GM12878 (cell line): Measurements from ENCODE around the gene DICER1. TPM values are rescaled to one million over a fixed set of nuclear protein-coding genes. Genes with fewer than 3 reads are reported as not detected.

ENCODE experiments used
- ATAC-seq: fragments of 200-7000 bp; cut with Tn5 transposase; 3 replicates; pipeline ENCODE4 v1.9.1; 2020; ENCODE audit warnings: mild to moderate bottlenecking, moderate library complexity
- BruUV-seq: library from RNA; stranded (reverse); fragments of 400-500 nt; replicated peaks from 2 replicates; lab custom pipeline; 2021; lab: Mats Ljungman, UMichigan
- CTCF ChIA-PET: fragments of 300-600 bp; sonication (Branson Sonifier 250); formaldehyde crosslinking; extraction: SDS; loops from one replicate; lab custom pipeline; 2021; ENCODE audit warnings: inconsistent platforms; lab: Yijun Ruan, JAX
- POLR2A ChIA-PET: fragments of 350-600 bp; formaldehyde crosslinking; extraction: SDS; loops from one replicate; lab custom pipeline; 2021; ENCODE audit warnings: inconsistent platforms; lab: Charles Lee
- RAD21 ChIA-PET: fragments of 300-600 bp; sonication (Branson Sonifier 250); formaldehyde crosslinking; loops from one replicate; lab custom pipeline; 2023; ENCODE audit warnings: antibody characterized with exemption; ENCODE audit not compliant: unreplicated experiment; lab: Charles Lee
- SMC1A ChIA-PET: fragments of 300-600 bp; sonication (Branson Sonifier 250); formaldehyde crosslinking; loops from one replicate; lab custom pipeline; 2023; ENCODE audit not compliant: unreplicated experiment, uncharacterized antibody; lab: Charles Lee
- DNase-seq: peaks from one replicate; pipeline ENCODE4 v3.0.0-alpha.2; 2011; ENCODE audit warnings: low read depth, low spot score
- FAIRE-seq: peaks from 3 replicates; lab custom pipeline; 2011; peaks lifted over from hg19 to GRCh38; lab: Jason Lieb, UNC
- H2AFZ ChIP-seq: 2 replicates; pipeline ENCODE4 v1.6.0; 2011; ENCODE audit warnings: low read depth, low read length, control low read depth; ENCODE audit not compliant: control insufficient read depth
- H3K27ac ChIP-seq: 2 replicates; pipeline ENCODE4 v1.5.1; 2011; ENCODE audit warnings: control low read depth; ENCODE audit not compliant: control insufficient read depth, insufficient read depth
- H3K27me3 ChIP-seq, 2 experiments: replicated peaks in 1 of 2; 2 replicates each; pipeline versions ENCODE4 v1.6.0 to v1.6.1; 2011; ENCODE audit warnings: low read length in 1 of 2; ENCODE audit not compliant: control insufficient read depth in 2 of 2, insufficient read depth in 2 of 2
- H3K36me3 ChIP-seq, 2 experiments: 2 replicates each; pipeline ENCODE4 v1.5.1; 2011; ENCODE audit warnings: low read length in 1 of 2; ENCODE audit not compliant: control insufficient read depth in 2 of 2, insufficient read depth in 2 of 2
- H3K4me1 ChIP-seq: 2 replicates; pipeline ENCODE4 v1.6.1; 2011; ENCODE audit warnings: mild to moderate bottlenecking, low read length, moderate library complexity, mixed read lengths; ENCODE audit not compliant: control insufficient read depth, insufficient read depth
- H3K4me2 ChIP-seq: 2 replicates; pipeline ENCODE4 v1.6.0; 2011; ENCODE audit warnings: control low read depth; ENCODE audit not compliant: control insufficient read depth, insufficient read depth
- H3K4me3 ChIP-seq: fragments of 200-600 bp; sonication (generic); 2 replicates; pipeline ENCODE4 v1.5.1; 2016
- H3K79me2 ChIP-seq: 2 replicates; pipeline ENCODE4 v1.6.0; 2011; ENCODE audit warnings: low read length; ENCODE audit not compliant: control insufficient read depth, insufficient read depth
- H3K9ac ChIP-seq: 2 replicates; pipeline ENCODE4 v1.8.0; 2011; ENCODE audit warnings: low read length, control low read depth, mixed read lengths; ENCODE audit not compliant: control insufficient read depth, insufficient read depth
- H3K9me3 ChIP-seq: replicated peaks from 3 replicates; pipeline ENCODE4 v1.5.1; 2011; ENCODE audit warnings: mild to moderate bottlenecking, low read length; ENCODE audit not compliant: control insufficient read depth, insufficient read depth
- H4K20me1 ChIP-seq: 2 replicates; pipeline ENCODE4 v1.6.0; 2011; ENCODE audit not compliant: control insufficient read depth, insufficient read depth
- CHD4 ChIP-seq: fragments of 200-600 bp; sonication (generic); IDR thresholded peaks from 2 replicates; pipeline ENCODE4 v1.6.1; 2016; ENCODE audit warnings: mild to moderate bottlenecking
- CREB1 ChIP-seq: IDR thresholded peaks from 2 replicates; pipeline ENCODE4 v1.6.1; 2012; ENCODE audit warnings: low read depth, mild to moderate bottlenecking, inconsistent platforms
- JUNB ChIP-seq: IDR thresholded peaks from 2 replicates; pipeline ENCODE4 v1.6.1; 2016; ENCODE audit warnings: antibody characterized with exemption, mild to moderate bottlenecking
- KAT2A ChIP-seq: conservative IDR thresholded peaks from 2 replicates; pipeline ENCODE4 v1.6.1; 2011; ENCODE audit warnings: low read depth, low read length; ENCODE audit not compliant: control insufficient read depth
- MYB ChIP-seq: fragments of 150-350 bp; IDR thresholded peaks from 2 replicates; pipeline ENCODE4 v1.6.1; 2014; ENCODE audit warnings: mild to moderate bottlenecking, low read depth, low read length, borderline replicate concordance
- SPI1 ChIP-seq: IDR thresholded peaks from 2 replicates; pipeline ENCODE4 v1.6.1; 2011; ENCODE audit warnings: low read depth, mild to moderate bottlenecking, low read length, moderate library complexity, borderline replicate concordance; ENCODE audit not compliant: insufficient read depth
- SUZ12 ChIP-seq: fragments of 200-600 bp; sonication (generic); IDR thresholded peaks from one replicate; pipeline ENCODE4 v1.6.1; 2018; ENCODE audit warnings: antibody characterized with exemption, mild to moderate bottlenecking; ENCODE audit not compliant: unreplicated experiment
- TCF12 ChIP-seq: IDR thresholded peaks from 2 replicates; pipeline ENCODE4 v1.6.1; 2011; ENCODE audit warnings: low read depth, mild to moderate bottlenecking, low read length
- ZBED1 ChIP-seq: IDR thresholded peaks from 2 replicates; pipeline ENCODE4 v1.6.1; 2016; ENCODE audit warnings: borderline replicate concordance
- ZBTB4 ChIP-seq: fragments of 450-650 bp; formaldehyde crosslinking; IDR thresholded peaks from 2 replicates; pipeline ENCODE4 v1.4.0; 2022; ENCODE audit warnings: mild to moderate bottlenecking, moderate library complexity
- WGBS: methylation state at CpG from one replicate; pipeline ENCODE4 v1.1.6; 2016; ENCODE audit warnings: low lambda C conversion rate; ENCODE audit not compliant: insufficient replicate concordance, insufficient coverage; ENCODE audit errors: missing lambda C conversion rate; 5-methylcytosine and 5-hydroxymethylcytosine counted together
- in situ Hi-C: fragments of 300-500 bp; cut with MboI; formaldehyde crosslinking; loops from 9 replicates; pipeline ENCODE4 v1.14.3; 2018; ENCODE audit warnings: mixed read lengths
- intact Hi-C: fragments of 100-400 bp; cut with micrococcal nuclease; formaldehyde crosslinking; loops from one replicate; pipeline ENCODE4 v1.14.2; 2022; ENCODE audit not compliant: unreplicated experiment
- polyA plus RNA-seq, 11 experiments: library from polyadenylated mRNA; depleted of rRNA in 4 of 11; unstranded in 6 of 11; stranded (reverse) in 5 of 11; fragments of >200 nt; fragmentation: Nextera tagmentation in 4 of 11; fragmentation: Illumina TruSeq in 1 of 11; extraction: Ambion mirVana in 4 of 11; extraction: Trizol in 1 of 11; gene quantifications; 1 replicate in 1 of 11; 2 replicates in 10 of 11; pipeline versions ENCODE4 v1.2.1 to v1.2.3, GENCODE V29; 2011 to 2016; ENCODE audit warnings: inconsistent platforms in 2 of 11, missing spikeins in 2 of 11, low read depth in 1 of 11
- total RNA-seq, 4 experiments: library from RNA; depleted of rRNA in 3 of 4; stranded (reverse); fragments of >200 nt in 3 of 4; fragmentation: Illumina TruSeq in 1 of 4; extraction: Trizol in 1 of 4; gene quantifications; 2 replicates each; pipeline versions ENCODE4 v1.2.1 to v1.2.3, GENCODE V29; 2013 to 2021

The DICER1 gene
- total and polyA plus RNA-seq, 10 of the 15 experiments (the other 5 are each of a cell fraction or from before 2014, with no cell fraction given), result 6.8 to 70.8 (median 37.1) TPM

GRCh38 chr14:95046711-95047681 lies 110.3 kb downstream of the DICER1 start:
- Histone ChIP-seq H3K27ac (no peak overlapping the region), H3K9me3 (no peaks in the 10 kb centered on the region), H3K4me3 (no peak overlapping the region), H3K4me1 (no peaks in the 10 kb centered on the region), H4K20me1 (no peaks in the 10 kb centered on the region), H3K9ac (no peak overlapping the region), H3K36me3 (no peaks in the 10 kb centered on the region), H3K4me2 (no peak overlapping the region), H3K27me3 (peaks cover 0 to 3% of the 10 kb centered on the region in 2 experiments; a peak in 2 of 4 replicates), H3K79me2 (no peaks in the 10 kb centered on the region), H2AFZ (no peak overlapping the region)
- intact Hi-C loops (no loop called here), in situ Hi-C loops (no loop called here)
- BruUV-seq, result no TSS peak
- FAIRE-seq (no peak), ATAC-seq (no peak), DNase-seq (no peak)
- TF ChIP-seq ZBED1 (no peak), SPI1 (no peak)
- POLR2A ChIA-PET, result no interaction called here
- RAD21 ChIA-PET, result no interaction called here
- SMC1A ChIA-PET, result no interaction called here
- CTCF ChIA-PET, result no interaction called here
- WGBS, result 53% methylated on average over 28 of the region's 28 CpGs

GRCh38 chr14:95045836-95046430 lies 111.4 kb downstream of the DICER1 start:
- WGBS, result 18% methylated on average over 15 of the region's 15 CpGs
- RAD21 ChIA-PET, result no interaction called here
- no peak overlapping the region for H3K9ac ChIP-seq
- FAIRE-seq, result no peak
- H3K4me3 ChIP-seq, result no peak overlapping the region
- no peaks in the 10 kb centered on the region for H4K20me1 ChIP-seq
- no peak for ATAC-seq
- no peak overlapping the region for H3K4me2 ChIP-seq
- H3K36me3 ChIP-seq, result no peaks in the 10 kb centered on the region
- in situ Hi-C loops, result no loop called here
- intact Hi-C loops, result no loop called here
- BruUV-seq, result no TSS peak
- DNase-seq, result no peak
- no peak overlapping the region for H3K27ac ChIP-seq
- no peaks in the 10 kb centered on the region for H3K79me2 ChIP-seq
- SMC1A ChIA-PET, result no interaction called here
- TF ChIP-seq JUNB (no peak), MYB (no peak), CHD4 (no peak), TCF12 (no peak), KAT2A (no peak), CREB1 (no peak), SUZ12 (no peak), ZBTB4 (CRISPR knock-in tag) (no peak)
- POLR2A ChIA-PET, result no interaction called here
- H3K27me3 ChIP-seq, result peaks cover 0 to 1% of the 10 kb centered on the region in 2 experiments; a peak in 2 of 4 replicates
- CTCF ChIA-PET, result no interaction called here
- no peaks in the 10 kb centered on the region for H3K4me1 ChIP-seq
- H2AFZ ChIP-seq, result no peak overlapping the region
- H3K9me3 ChIP-seq, result no peaks in the 10 kb centered on the region
